Uterus (tissue), 2 donors: Measurements from ENCODE around the gene HOXA1.

Experiments
- CTCF ChIP-seq, 4 experiments: fragments of 200-600 bp in 2 of 4; fragments of 450-650 bp in 2 of 4; sonication (generic) in 2 of 4; IDR thresholded peaks; one replicate each; pipeline ENCODE4 v1.5.1; 2016 to 2019; ENCODE audit warnings: antibody characterized with exemption in 4 of 4, mild to moderate bottlenecking in 2 of 4, moderate library complexity in 1 of 4
- POLR2A ChIP-seq, 2 donors: fragments of 450-650 bp; IDR thresholded peaks; one replicate each; pipeline ENCODE4 v1.6.1; 2016; ENCODE audit warnings: antibody characterized with exemption in 2 of 2, mild to moderate bottlenecking in 1 of 2, moderate library complexity in 1 of 2

- TF ChIP-seq POLR2A (IDR thresholded peaks at IDR 0.05) (no peak), CTCF (IDR thresholded peaks at IDR 0.05) (peak in 1 of 4 experiments; percentile 12)
Observed at GRCh38 chr7:27096768-27097514, 1.1 kb upstream of the HOXA1 start.
